ENCODE measurements around the gene KLC4. TPM values are rescaled to one million over a fixed set of nuclear protein-coding genes. Genes with fewer than 3 reads are reported as not detected.
A peak's percentile ranks its signal among the peaks of the same experiment; 100 is the strongest.

The KLC4 gene
- total RNA-seq, 1 experiment from 2014 or later, result 50.7 TPM

GRCh38 chr6:43097502-43097901, 38.1 kb downstream of the KLC4 start:
- intact Hi-C loops (cut with micrococcal nuclease; ENCODE audit: unreplicated experiment), result no loop called here
- TF ChIP-seq, protein P1, sequence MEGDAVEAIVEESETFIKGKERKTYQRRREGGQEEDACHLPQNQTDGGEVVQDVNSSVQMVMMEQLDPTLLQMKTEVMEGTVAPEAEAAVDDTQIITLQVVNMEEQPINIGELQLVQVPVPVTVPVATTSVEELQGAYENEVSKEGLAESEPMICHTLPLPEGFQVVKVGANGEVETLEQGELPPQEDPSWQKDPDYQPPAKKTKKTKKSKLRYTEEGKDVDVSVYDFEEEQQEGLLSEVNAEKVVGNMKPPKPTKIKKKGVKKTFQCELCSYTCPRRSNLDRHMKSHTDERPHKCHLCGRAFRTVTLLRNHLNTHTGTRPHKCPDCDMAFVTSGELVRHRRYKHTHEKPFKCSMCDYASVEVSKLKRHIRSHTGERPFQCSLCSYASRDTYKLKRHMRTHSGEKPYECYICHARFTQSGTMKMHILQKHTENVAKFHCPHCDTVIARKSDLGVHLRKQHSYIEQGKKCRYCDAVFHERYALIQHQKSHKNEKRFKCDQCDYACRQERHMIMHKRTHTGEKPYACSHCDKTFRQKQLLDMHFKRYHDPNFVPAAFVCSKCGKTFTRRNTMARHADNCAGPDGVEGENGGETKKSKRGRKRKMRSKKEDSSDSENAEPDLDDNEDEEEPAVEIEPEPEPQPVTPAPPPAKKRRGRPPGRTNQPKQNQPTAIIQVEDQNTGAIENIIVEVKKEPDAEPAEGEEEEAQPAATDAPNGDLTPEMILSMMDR (IDR thresholded peaks at IDR 0.05; ENCODE audit: unreplicated experiment), result no peak
- DNase-seq, result no peak

GRCh38 chr6:43101497-43101896, 42.1 kb downstream of the KLC4 start:
- Mint-ChIP-seq H3K4me1 (ENCODE audit: low read depth, unreplicated experiment) (peaks cover 20% of the 10 kb centered on the region), H3K9me3 (ENCODE audit: low read depth, unreplicated experiment) (no peaks in the 10 kb centered on the region), H3K27me3 (ENCODE audit: unreplicated experiment) (no peaks in the 10 kb centered on the region), H3K36me3 (ENCODE audit: insufficient read depth, unreplicated experiment) (no peaks in the 10 kb centered on the region), H3K27ac (ENCODE audit: unreplicated experiment) (no peak overlapping the region), H3K4me3 (ENCODE audit: low read depth, unreplicated experiment) (no peak overlapping the region)
- CTCF ChIA-PET, result interaction anchor here (0.6 to 0.7 kb wide), 2 partner anchors 12 to 107 kb away, joined by 3 to 10 read pairs; no protein-coding TSS in a partner anchor
- no peak for DNase-seq
- TF ChIP-seq, protein P1 (IDR thresholded peaks at IDR 0.05; ENCODE audit: unreplicated experiment), result no peak
- intact Hi-C loops (cut with micrococcal nuclease; ENCODE audit: unreplicated experiment), result no loop called here
- no TSS peak for BruUV-seq (replicated peaks)

More at GRCh38 chr6:43097502-43097901, 38.1 kb downstream of the KLC4 start:
- CTCF ChIA-PET, result interaction anchor here (1.4 to 2.0 kb wide), 3 partner anchors 32 to 83 kb away, joined by 5 to 9 read pairs (median 8); partner anchors contain the start of genes KLHDC3 and MEA1
- no peaks in the 10 kb centered on the region for H3K36me3 Mint-ChIP-seq (ENCODE audit: insufficient read depth, unreplicated experiment)
- H3K9me3 Mint-ChIP-seq (ENCODE audit: low read depth, unreplicated experiment), result no peaks in the 10 kb centered on the region
- H3K4me1 Mint-ChIP-seq (ENCODE audit: low read depth, unreplicated experiment), result peaks cover 49% of the 10 kb centered on the region
- no peaks in the 10 kb centered on the region for H3K27me3 Mint-ChIP-seq (ENCODE audit: unreplicated experiment)
- H3K27ac Mint-ChIP-seq (ENCODE audit: unreplicated experiment), result peak overlapping the region; percentile 68
- no peak overlapping the region for H3K4me3 Mint-ChIP-seq (ENCODE audit: low read depth, unreplicated experiment)
- BruUV-seq (replicated peaks), result no TSS peak

DNA sequence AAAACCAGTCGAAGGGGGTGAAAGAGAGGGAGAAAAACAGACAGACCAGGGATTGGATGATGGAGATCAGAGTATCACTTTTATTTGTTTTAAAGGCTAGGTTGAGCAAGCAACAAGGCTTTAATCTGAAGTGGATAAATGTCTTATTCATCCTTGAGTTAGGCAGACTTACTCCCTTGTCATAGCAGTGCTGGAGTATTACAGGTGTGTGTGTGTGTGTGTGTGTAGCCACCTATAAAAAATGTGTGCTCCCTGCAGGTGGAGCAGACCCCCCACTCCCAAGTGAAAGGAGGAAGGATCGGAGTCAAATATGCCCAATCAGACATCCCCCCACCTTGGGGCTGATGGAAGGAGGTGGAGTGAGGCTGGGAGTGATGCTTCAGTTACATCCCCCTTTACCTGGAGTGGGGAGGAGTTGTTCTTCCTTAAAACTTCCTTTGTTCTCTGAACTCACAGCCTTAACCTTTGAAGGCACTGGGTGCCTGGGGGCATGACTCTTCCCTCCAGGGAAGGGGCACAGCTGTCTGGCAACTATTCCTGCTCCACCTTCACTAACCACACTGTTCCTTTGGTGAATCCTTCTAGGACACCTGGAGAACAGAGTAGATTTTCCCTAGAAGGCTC, 43.9 kb downstream of the KLC4 start:
- BruUV-seq (replicated peaks), result no TSS peak
- DNase-seq, result no peak
- Mint-ChIP-seq H3K4me1 (ENCODE audit: low read depth, unreplicated experiment) (peaks cover 1% of the 10 kb centered on the region), H3K4me3 (ENCODE audit: low read depth, unreplicated experiment) (no peak overlapping the region), H3K36me3 (ENCODE audit: insufficient read depth, unreplicated experiment) (no peaks in the 10 kb centered on the region), H3K27me3 (ENCODE audit: unreplicated experiment) (no peaks in the 10 kb centered on the region), H3K27ac (ENCODE audit: unreplicated experiment) (no peak overlapping the region), H3K9me3 (ENCODE audit: low read depth, unreplicated experiment) (no peaks in the 10 kb centered on the region)
- TF ChIP-seq, protein P1 (IDR thresholded peaks at IDR 0.05; ENCODE audit: unreplicated experiment), result no peak
- CTCF ChIA-PET, result no interaction called here
- intact Hi-C loops (cut with micrococcal nuclease; ENCODE audit: unreplicated experiment), result no loop called here

DNA sequence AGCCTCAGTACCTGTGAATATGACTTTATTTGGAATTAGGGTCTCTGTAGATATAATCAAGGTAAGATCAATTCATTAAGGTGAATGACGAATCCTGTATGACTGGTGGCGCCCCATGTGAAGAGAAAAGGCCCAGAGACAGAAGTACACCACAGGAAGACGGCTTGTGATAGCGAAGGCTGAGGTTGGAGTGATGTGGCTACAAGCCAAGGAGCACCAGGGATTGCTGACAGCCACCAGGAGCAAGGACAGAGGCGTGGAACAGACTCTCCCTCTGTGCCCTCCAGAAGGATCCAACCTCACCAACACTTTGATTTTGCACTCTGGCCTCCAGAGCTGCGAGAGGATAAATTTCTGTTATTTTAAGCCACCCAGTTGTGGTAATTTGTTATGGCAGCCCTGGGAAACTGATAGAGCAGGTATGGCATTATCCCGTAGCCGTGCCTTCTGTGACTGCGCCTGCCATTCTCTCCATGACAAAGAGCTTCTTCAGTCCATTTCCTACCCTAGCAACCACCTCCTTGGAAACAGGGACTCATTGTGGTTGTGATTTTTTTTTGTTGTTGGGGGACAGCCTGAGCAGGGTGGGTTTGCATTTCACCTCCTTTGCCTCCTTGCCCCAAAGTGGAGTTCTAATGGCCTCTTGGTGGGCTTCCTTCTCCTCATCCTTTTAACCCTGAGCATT, 46.2 kb downstream of the KLC4 start:
- CTCF ChIA-PET, result interaction anchor here (0.6 kb wide), 1 partner anchor 72 kb away, joined by 3 read pairs; no protein-coding TSS in a partner anchor
- no peak overlapping the region for H3K4me3 Mint-ChIP-seq (ENCODE audit: low read depth, unreplicated experiment)
- H3K27ac Mint-ChIP-seq (ENCODE audit: unreplicated experiment), result no peak overlapping the region
- DNase-seq, result no peak
- no peaks in the 10 kb centered on the region for H3K9me3 Mint-ChIP-seq (ENCODE audit: low read depth, unreplicated experiment)
- no peaks in the 10 kb centered on the region for H3K36me3 Mint-ChIP-seq (ENCODE audit: insufficient read depth, unreplicated experiment)
- H3K27me3 Mint-ChIP-seq (ENCODE audit: unreplicated experiment), result no peaks in the 10 kb centered on the region
- intact Hi-C loops (cut with micrococcal nuclease; ENCODE audit: unreplicated experiment), result no loop called here
- no peaks in the 10 kb centered on the region for H3K4me1 Mint-ChIP-seq (ENCODE audit: low read depth, unreplicated experiment)
- TF ChIP-seq, protein P1 (IDR thresholded peaks at IDR 0.05; ENCODE audit: unreplicated experiment), result no peak
- BruUV-seq (replicated peaks), result no TSS peak

All from Calu3 (cell line).